Gastroesophageal sphincter (tissue), 4 donors: ENCODE results near the gene ADCY2. TPM values are rescaled to one million over a fixed set of nuclear protein-coding genes. Genes with fewer than 3 reads are reported as not detected.

ENCODE experiments used
- ATAC-seq: fragments of 150-250 bp; one replicate; pipeline ENCODE4 v1.9.1; 2016; ENCODE audit warnings: mild to moderate bottlenecking, moderate library complexity
- H3K27ac ChIP-seq, 4 donors: fragments of 200-600 bp; sonication (generic) in 3 of 4; 1 replicate in 3 of 4; 2 replicates in 1 of 4; pipeline ENCODE4 v1.5.1; 2016 to 2019
- H3K27me3 ChIP-seq: fragments of 200-600 bp; sonication (generic); one replicate; pipeline ENCODE4 v1.5.1; 2019
- H3K36me3 ChIP-seq, 2 donors: fragments of 200-600 bp; sonication (generic); one replicate each; pipeline ENCODE4 v1.5.1; 2019; ENCODE audit warnings: control low read depth in 1 of 2
- H3K4me1 ChIP-seq, 3 donors: fragments of 200-600 bp; sonication (generic); 1 replicate in 2 of 3; 2 replicates in 1 of 3; pipeline ENCODE4 v1.5.1; 2016 to 2019; ENCODE audit warnings: control low read depth in 2 of 3
- H3K4me3 ChIP-seq, 2 donors: fragments of 200-600 bp; sonication (generic); one replicate each; pipeline ENCODE4 v1.5.1; 2019; ENCODE audit warnings: mild to moderate bottlenecking in 1 of 2, moderate library complexity in 1 of 2
- H3K9me3 ChIP-seq, 3 donors: fragments of 200-600 bp; sonication (generic); one replicate each; pipeline ENCODE4 v1.5.1; 2017 to 2019; ENCODE audit warnings: control low read depth in 2 of 3
- CTCF ChIP-seq, 4 experiments: fragments of 200-600 bp in 2 of 4; fragments of 450-650 bp in 2 of 4; sonication (generic) in 1 of 4; IDR thresholded peaks; one replicate each; pipeline ENCODE4 v1.5.1; 2017 to 2019; ENCODE audit warnings: antibody characterized with exemption in 4 of 4, mild to moderate bottlenecking in 2 of 4, moderate library complexity in 2 of 4
- EP300 ChIP-seq: sonication (generic); formaldehyde crosslinking; IDR thresholded peaks from one replicate; pipeline ENCODE4 v1.6.1; 2017; ENCODE audit warnings: antibody characterized with exemption, mild to moderate bottlenecking
- POLR2A ChIP-seq, 2 donors: fragments of 450-650 bp; IDR thresholded peaks; one replicate each; pipeline ENCODE4 v1.6.1; 2017; ENCODE audit warnings: antibody characterized with exemption in 2 of 2, mild to moderate bottlenecking in 2 of 2, moderate library complexity in 1 of 2
- POLR2AphosphoS5 ChIP-seq: sonication (generic); formaldehyde crosslinking; IDR thresholded peaks from one replicate; pipeline ENCODE4 v1.6.1; 2017; ENCODE audit warnings: antibody characterized with exemption
- WGBS, 2 donors: methylation state at CpG; one replicate each; pipeline ENCODE4 v1.1.5; 2018; ENCODE audit warnings: low coverage in 1 of 2; 5-methylcytosine and 5-hydroxymethylcytosine counted together
- total RNA-seq, 4 donors: library from RNA; depleted of rRNA; stranded (reverse); fragments of >200 nt; gene quantifications; one replicate each; pipeline ENCODE4 v1.1.0, GENCODE V29; 2016

ADCY2 gene
- 10 to 100 TPM in 2 of 4 donors, 1 to 10 TPM in 2; 5.8 to 15.9 (median 8.9) TPM for total RNA-seq

- Histone ChIP-seq H3K4me1 (peaks cover 0 to 32% (median 5%) of the 10 kb centered on the region in 3 donors), H3K36me3 (no peaks in the 10 kb centered on the region), H3K9me3 (no peaks in the 10 kb centered on the region), H3K4me3 (peak within 1 kb of the TSS; percentile 51 to 75), H3K27ac (peak within 1 kb of the TSS; percentile 13 to 86 (median 84)), H3K27me3 (peaks cover 22% of the 10 kb centered on the region)
- ATAC-seq = peak; percentile 73
- TF ChIP-seq EP300 (no peak), POLR2AphosphoS5 (no peak), POLR2A (IDR thresholded peaks at IDR 0.05) (no peak), CTCF (IDR thresholded peaks at IDR 0.05) (no peak)
- WGBS, 2 donors = no CpG with 5 or more reads among the region's 121 CpGs
These were observed at the start of gene ADCY2 for GRCh38 chr5:7395947-7396712. ADCY2 (plus strand) TSS chr5:7396138; CDS start chr5:7396297, 159 bp downstream.

- no peaks in the 10 kb centered on the region for H3K4me1 ChIP-seq
- no peak overlapping the region for H3K27ac ChIP-seq
- 50 to 53% methylated on average over 5 to 6 of the region's 6 CpGs for WGBS, 2 donors
- no peaks in the 10 kb centered on the region for H3K36me3 ChIP-seq
- TF ChIP-seq CTCF (IDR thresholded peaks at IDR 0.05) (no peak), POLR2AphosphoS5 (no peak), POLR2A (IDR thresholded peaks at IDR 0.05) (no peak)
- H3K9me3 ChIP-seq = peaks cover 0 to 10% (median 0%) of the 10 kb centered on the region in 3 donors
- H3K27me3 ChIP-seq = no peaks in the 10 kb centered on the region
- ATAC-seq = no peak
- H3K4me3 ChIP-seq = no peak overlapping the region
These were observed 48.6 kb upstream of the ADCY2 start for GRCh38 chr5:7347377-7347776.

- H3K27ac ChIP-seq = no peak overlapping the region
- WGBS, 2 donors = 44 to 45% methylated on average over 7 to 8 of the region's 8 CpGs
- no peaks in the 10 kb centered on the region for H3K27me3 ChIP-seq
- TF ChIP-seq POLR2AphosphoS5 (no peak), EP300 (no peak), CTCF (IDR thresholded peaks at IDR 0.05) (no peak), POLR2A (IDR thresholded peaks at IDR 0.05) (no peak)
- no peak for ATAC-seq
- no peaks in the 10 kb centered on the region for H3K36me3 ChIP-seq
- no peak overlapping the region for H3K4me3 ChIP-seq
- H3K4me1 ChIP-seq = no peaks in the 10 kb centered on the region
- H3K9me3 ChIP-seq = peaks cover 0 to under 1% (median 0%) of the 10 kb centered on the region in 3 donors
These were observed 47.6 kb upstream of the ADCY2 start for GRCh38 chr5:7348168-7348854.

DNA sequence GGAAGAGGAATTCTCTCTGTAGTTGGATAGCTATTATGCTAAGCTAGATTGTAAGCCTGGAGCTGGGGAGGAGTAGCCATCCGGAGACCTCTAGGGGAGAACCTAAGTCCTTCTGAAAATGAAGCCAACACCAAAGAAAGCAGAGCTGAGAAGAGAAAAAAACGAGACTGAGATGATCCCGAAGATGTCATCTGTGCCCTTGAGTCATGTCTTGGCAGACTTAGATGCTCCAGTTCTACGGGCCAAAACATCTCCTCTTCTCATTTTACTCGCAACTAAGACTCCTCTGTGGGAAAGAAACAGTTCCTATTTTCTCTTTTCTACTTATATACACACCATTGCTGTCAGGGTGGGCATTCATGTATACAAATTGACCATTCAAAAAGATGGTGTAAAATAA is 34.3 kb upstream of the ADCY2 start:
- peaks cover 0 to 2% (median 0%) of the 10 kb centered on the region in 3 donors for H3K9me3 ChIP-seq
- no peaks in the 10 kb centered on the region for H3K36me3 ChIP-seq
- WGBS, 2 donors = 67 to 69% methylated on average over 5 of the region's 5 CpGs
- TF ChIP-seq POLR2A (IDR thresholded peaks at IDR 0.05) (no peak), POLR2AphosphoS5 (no peak), CTCF (IDR thresholded peaks at IDR 0.05) (no peak), EP300 (no peak)
- no peak for ATAC-seq
- H3K4me3 ChIP-seq = no peak overlapping the region
- no peak overlapping the region for H3K27ac ChIP-seq
- H3K27me3 ChIP-seq = no peaks in the 10 kb centered on the region
- no peaks in the 10 kb centered on the region for H3K4me1 ChIP-seq
